ENCODE results near the gene TMEM198.

The TMEM198 gene

GRCh38 chr2:219509780-219510511, 33.9 kb upstream of the TMEM198 start:
- peak; percentile 38 for DNase-seq

GRCh38 chr2:219510512-219511135, 33.2 kb upstream of the TMEM198 start:
- DNase-seq = no peak

- DNase-seq = no peak
Observed at GRCh38 chr2:219511547-219512325, 32.1 kb upstream of the TMEM198 start.

- no peak for DNase-seq
Observed at GRCh38 chr2:219512524-219513216, 31.2 kb upstream of the TMEM198 start.

- no peak for DNase-seq
Observed at GRCh38 chr2:219513787-219514186, 30.0 kb upstream of the TMEM198 start.

- DNase-seq = no peak
Observed at GRCh38 chr2:219514196-219514761, 29.5 kb upstream of the TMEM198 start, which contains the start of gene ASIC4. Gene ASIC4, plus strand, starts transcription at chr2:219514482. Its CDS starts 243 bp downstream, at chr2:219514725.

- no peak for DNase-seq
Observed at GRCh38 chr2:219514836-219515235, 29.0 kb upstream of the TMEM198 start.

- no peak for DNase-seq
Observed at GRCh38 chr2:219515874-219516629, 27.8 kb upstream of the TMEM198 start.

- no peak for DNase-seq
Observed at GRCh38 chr2:219516888-219517287, 26.9 kb upstream of the TMEM198 start.

- no peak for DNase-seq
Observed at GRCh38 chr2:219517954-219518778, 25.7 kb upstream of the TMEM198 start.

- no peak for DNase-seq
Observed at GRCh38 chr2:219519526-219519916, 24.3 kb upstream of the TMEM198 start.

GRCh38 chr2:219520079-219520478, 23.7 kb upstream of the TMEM198 start:
- DNase-seq = no peak

- peak; percentile 41 for DNase-seq
Observed at GRCh38 chr2:219521066-219521880, 22.6 kb upstream of the TMEM198 start.

GRCh38 chr2:219522111-219523030, 21.5 kb upstream of the TMEM198 start:
- DNase-seq = peak; percentile 88

- peak; percentile 14 for DNase-seq
Observed at GRCh38 chr2:219523031-219523671, 20.7 kb upstream of the TMEM198 start.

GRCh38 chr2:219524817-219525216, 19.0 kb upstream of the TMEM198 start:
- no peak for DNase-seq

GRCh38 chr2:219525533-219526232, 18.1 kb upstream of the TMEM198 start:
- DNase-seq = no peak

Data from fibroblast of upper back skin (primary cell).